ENCODE data around the gene PKMYT1.

GRCh38 chr16:2966808-2967191 lies 13.4 kb downstream of the PKMYT1 start:
- TF ChIP-seq CTCF (IDR thresholded peaks at IDR 0.05; ENCODE audit: poor library complexity) (no peak), EZH2phosphoT487 (IDR thresholded peaks at IDR 0.05; ENCODE audit: low read depth, severe bottlenecking, unreplicated experiment) (no peak), EZH2 (IDR thresholded peaks at IDR 0.05; ENCODE audit: borderline replicate concordance) (no peak)

Data from hepatocyte (in vitro differentiated cells).